CD14-positive monocyte (primary cell): Measurements from ENCODE around the gene ERO1B. TPM values are rescaled to one million over a fixed set of nuclear protein-coding genes. Genes with fewer than 3 reads are reported as not detected.

ENCODE experiments used
- DNase-seq, 3 donors: peaks; one replicate each; pipeline ENCODE4 v3.0.0-alpha.2; 2011 to 2022
- H2AFZ ChIP-seq: 2 replicates; pipeline ENCODE4 v1.6.0; 2012; ENCODE audit warnings: mild to moderate bottlenecking, low read depth, low read length, inconsistent platforms; ENCODE audit not compliant: insufficient read depth, poor library complexity, severe bottlenecking
- H3K27ac ChIP-seq, 2 donors: 1 replicate in 1 of 2; 2 replicates in 1 of 2; pipeline ENCODE4 v1.5.1; 2012 to 2013; ENCODE audit warnings: low read length in 2 of 2, control low read depth in 1 of 2, inconsistent platforms in 1 of 2, low read depth in 1 of 2, mild to moderate bottlenecking in 1 of 2
- H3K27me3 ChIP-seq, 2 donors: one replicate each; pipeline versions ENCODE4 v1.6.0 to v1.6.1; 2011 to 2013; ENCODE audit warnings: low read length in 2 of 2; ENCODE audit not compliant: control insufficient read depth in 2 of 2, insufficient read depth in 2 of 2
- H3K36me3 ChIP-seq, 2 donors: replicated peaks in 1 of 2; 1 replicate in 1 of 2; 2 replicates in 1 of 2; pipeline versions ENCODE4 v1.5.1 to v1.6.1; 2012 to 2013; ENCODE audit warnings: low read length in 2 of 2, control low read depth in 1 of 2, inconsistent platforms in 1 of 2, mild to moderate bottlenecking in 1 of 2; ENCODE audit not compliant: insufficient read depth in 2 of 2, control insufficient read depth in 1 of 2
- H3K4me1 ChIP-seq, 2 donors: 1 replicate in 1 of 2; 2 replicates in 1 of 2; pipeline versions ENCODE4 v1.5.1 to v1.6.1; 2012 to 2013; ENCODE audit warnings: low read length in 2 of 2, control low read depth in 1 of 2, inconsistent platforms in 1 of 2, mild to moderate bottlenecking in 1 of 2, moderate library complexity in 1 of 2; ENCODE audit not compliant: insufficient read depth in 2 of 2, control insufficient read depth in 1 of 2
- H3K4me2 ChIP-seq: replicated peaks from 2 replicates; pipeline ENCODE3; 2012; ENCODE audit warnings: low read length, moderate library complexity, mild to moderate bottlenecking; ENCODE audit not compliant: poor library complexity, severe bottlenecking; ENCODE audit errors: extremely low read depth
- H3K4me3 ChIP-seq, 3 experiments: fragments of 200-600 bp in 1 of 3; sonication (generic) in 1 of 3; replicated peaks in 1 of 3; 1 replicate in 2 of 3; 2 replicates in 1 of 3; pipeline ENCODE4 v1.5.1; 2011 to 2013; ENCODE audit warnings: low read length in 3 of 3, mild to moderate bottlenecking in 3 of 3, control low read depth in 2 of 3, low read depth in 2 of 3, inconsistent platforms in 1 of 3, moderate library complexity in 1 of 3
- H3K79me2 ChIP-seq: 2 replicates; pipeline ENCODE4 v1.6.0; 2012; ENCODE audit warnings: mild to moderate bottlenecking, control low read depth, inconsistent platforms, low read length, moderate library complexity; ENCODE audit not compliant: insufficient read depth
- H3K9ac ChIP-seq: 2 replicates; pipeline ENCODE4 v1.6.0; 2017; ENCODE audit warnings: low read length, mild to moderate bottlenecking; ENCODE audit not compliant: insufficient read depth, poor library complexity, severe bottlenecking
- H3K9me3 ChIP-seq, 2 donors: replicated peaks in 1 of 2; 1 replicate in 1 of 2; 2 replicates in 1 of 2; pipeline versions ENCODE4 v1.5.1 to v1.6.1; 2012 to 2013; ENCODE audit warnings: low read length in 2 of 2, control low read depth in 1 of 2; ENCODE audit not compliant: control insufficient read depth in 1 of 2, insufficient read depth in 1 of 2
- H4K20me1 ChIP-seq: 2 replicates; pipeline ENCODE4 v1.6.0; 2012; ENCODE audit warnings: mild to moderate bottlenecking, low read length, control low read depth, moderate library complexity; ENCODE audit not compliant: insufficient read depth
- H3K27ac Mint-ChIP-seq, 7 donors: one replicate each; pipeline ENCODE4 v1.8.0; 2020; ENCODE audit warnings: mild to moderate bottlenecking in 7 of 7, mixed read lengths in 7 of 7, moderate library complexity in 6 of 7, inconsistent platforms in 2 of 7
- H3K27me3 Mint-ChIP-seq, 3 donors: one replicate each; pipeline ENCODE4 v1.8.0; 2021 to 2022; ENCODE audit warnings: low read depth in 3 of 3, mild to moderate bottlenecking in 3 of 3, mixed read lengths in 3 of 3, moderate library complexity in 3 of 3, inconsistent platforms in 1 of 3
- H3K36me3 Mint-ChIP-seq, 2 donors: one replicate each; pipeline ENCODE4 v1.8.0; 2020; ENCODE audit warnings: mixed read lengths in 2 of 2, inconsistent platforms in 1 of 2, mild to moderate bottlenecking in 1 of 2
- H3K4me1 Mint-ChIP-seq: one replicate; pipeline ENCODE4 v1.8.0; 2020; ENCODE audit warnings: mild to moderate bottlenecking, mixed read lengths
- H3K4me3 Mint-ChIP-seq, 2 donors: one replicate each; pipeline ENCODE4 v1.8.0; 2020; ENCODE audit warnings: mild to moderate bottlenecking in 2 of 2, mixed read lengths in 2 of 2, moderate library complexity in 1 of 2
- H3K9me3 Mint-ChIP-seq, 7 donors: one replicate each; pipeline ENCODE4 v1.8.0; 2020 to 2022; ENCODE audit warnings: mixed read lengths in 7 of 7, mild to moderate bottlenecking in 6 of 7, moderate library complexity in 6 of 7, inconsistent platforms in 2 of 7
- CTCF ChIP-seq: fragments of 200-600 bp; IDR thresholded peaks from one replicate; pipeline ENCODE4 v1.8.0; 2022; ENCODE audit warnings: antibody characterized with exemption, mild to moderate bottlenecking
- WGBS: methylation state at CpG from one replicate; pipeline ENCODE4 v1.1.5; 2013; ENCODE audit warnings: missing lambda C conversion rate; ENCODE audit not compliant: insufficient coverage; 5-methylcytosine and 5-hydroxymethylcytosine counted together
- intact Hi-C, 2 donors: fragments of 100-400 bp; cut with micrococcal nuclease; formaldehyde crosslinking; loops; one replicate each; pipeline versions ENCODE4 v1.15.0 to v1.15.1; 2023
- polyA plus RNA-seq, 3 donors: library from polyadenylated mRNA; depleted of rRNA in 1 of 3; unstranded in 2 of 3; stranded (reverse) in 1 of 3; fragments of 300-500 nt in 2 of 3; fragments of >200 nt in 1 of 3; fragmentation: Illumina TruSeq in 2 of 3; gene quantifications; 1 replicate in 2 of 3; 2 replicates in 1 of 3; pipeline ENCODE4 v1.2.3, GENCODE V29; 2012 to 2021

ERO1B gene
- polyA plus RNA-seq, 3 donors = 2.7 to 4.2 (median 3.2) TPM

DNA sequence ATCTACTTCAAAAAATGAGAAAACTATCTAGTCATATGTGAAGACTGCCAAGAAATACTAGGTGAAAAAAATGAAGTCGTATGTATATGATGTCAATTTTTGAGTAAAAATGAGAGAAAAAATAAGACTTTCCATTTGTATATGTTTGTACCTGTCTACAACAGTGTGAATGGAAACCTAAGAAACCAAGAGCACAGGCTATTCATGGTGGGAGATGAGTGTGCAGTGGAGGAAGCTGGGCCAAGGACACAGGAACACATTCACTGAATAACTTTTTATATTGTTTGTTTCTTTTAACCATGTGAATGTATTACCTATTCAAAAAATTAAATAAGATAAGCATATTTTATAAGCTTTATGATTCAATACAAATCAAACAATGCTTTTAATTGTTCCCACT is 67.0 kb downstream of the ERO1B start:
- Histone ChIP-seq H3K9me3 (no peaks in the 10 kb centered on the region), H3K9ac (no peak overlapping the region), H3K79me2 (no peaks in the 10 kb centered on the region), H2AFZ (no peak overlapping the region), H3K4me2 (no peak overlapping the region), H3K27me3 (no peaks in the 10 kb centered on the region), H4K20me1 (no peaks in the 10 kb centered on the region), H3K4me3 (no peak overlapping the region), H3K4me1 (no peaks in the 10 kb centered on the region), H3K36me3 (peaks cover 20 to 58% of the 10 kb centered on the region in 2 donors), H3K27ac (no peak overlapping the region)
- intact Hi-C loops = no loop called here
- no peak overlapping the region for H3K4me3 Mint-ChIP-seq
- no peak for TF ChIP-seq CTCF
- H3K27me3 Mint-ChIP-seq = peaks cover 0 to 2% (median 0%) of the 10 kb centered on the region in 3 donors
- H3K27ac Mint-ChIP-seq = no peak overlapping the region
- peaks cover 41 to 49% of the 10 kb centered on the region in 2 donors for H3K36me3 Mint-ChIP-seq
- no peak for DNase-seq
- peaks cover 0 to 3% (median 2%) of the 10 kb centered on the region in 7 donors for H3K9me3 Mint-ChIP-seq
- no peaks in the 10 kb centered on the region for H3K4me1 Mint-ChIP-seq
- no CpG with 5 or more reads among the region's 1 CpG for WGBS

DNA sequence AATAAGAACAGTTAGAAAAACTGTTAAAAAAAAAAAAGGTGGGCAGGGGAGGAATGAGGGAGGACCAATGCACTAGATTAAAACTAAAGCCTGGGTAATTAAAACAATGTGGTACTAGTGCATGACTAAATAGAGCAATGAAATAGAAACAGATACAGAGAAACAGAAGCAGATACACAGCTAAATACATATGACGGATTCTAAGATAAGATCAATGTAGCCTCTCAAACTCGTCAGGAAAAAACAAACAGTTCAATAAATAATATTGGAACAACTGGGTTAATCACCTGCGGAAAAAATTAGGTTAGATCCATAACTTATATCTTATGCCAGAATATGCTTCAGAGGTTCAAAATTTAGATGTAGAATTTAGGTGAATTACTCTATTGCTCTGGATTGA is 68.2 kb downstream of the ERO1B start:
- Mint-ChIP-seq H3K27ac (no peak overlapping the region), H3K27me3 (peaks cover 0 to 2% (median 0%) of the 10 kb centered on the region in 3 donors), H3K4me1 (no peaks in the 10 kb centered on the region), H3K9me3 (peaks cover 0 to 3% (median 2%) of the 10 kb centered on the region in 7 donors), H3K36me3 (peaks cover 45 to 46% of the 10 kb centered on the region in 2 donors), H3K4me3 (no peak overlapping the region)
- intact Hi-C loops = no loop called here
- H3K27me3 ChIP-seq = no peaks in the 10 kb centered on the region
- no peak for DNase-seq
- H3K27ac ChIP-seq = no peak overlapping the region
- H3K36me3 ChIP-seq = peaks cover 29 to 61% of the 10 kb centered on the region in 2 donors
- TF ChIP-seq CTCF = no peak
- no peak overlapping the region for H3K4me3 ChIP-seq
- H3K9ac ChIP-seq = no peak overlapping the region
- H3K9me3 ChIP-seq = no peaks in the 10 kb centered on the region
- no peaks in the 10 kb centered on the region for H4K20me1 ChIP-seq
- no CpG with 5 or more reads among the region's 3 CpGs for WGBS
- no peaks in the 10 kb centered on the region for H3K79me2 ChIP-seq
- H2AFZ ChIP-seq = no peak overlapping the region
- H3K4me1 ChIP-seq = no peaks in the 10 kb centered on the region
- H3K4me2 ChIP-seq = no peak overlapping the region
